Vagina (tissue), 2 donors: ENCODE results near the gene SERPINI1.
A peak's percentile ranks its signal among the peaks of the same experiment; 100 is the strongest.

Experiments
- CTCF ChIP-seq, 3 experiments: fragments of 450-650 bp in 2 of 3; fragments of 200-600 bp in 1 of 3; sonication (generic) in 1 of 3; IDR thresholded peaks; one replicate each; pipeline ENCODE4 v1.5.1; 2017 to 2019; ENCODE audit warnings: antibody characterized with exemption in 3 of 3, mild to moderate bottlenecking in 2 of 3, moderate library complexity in 2 of 3
- POLR2A ChIP-seq, 2 donors: fragments of 450-650 bp; IDR thresholded peaks; one replicate each; pipeline ENCODE4 v1.6.1; 2017; ENCODE audit warnings: antibody characterized with exemption in 2 of 2, mild to moderate bottlenecking in 2 of 2, moderate library complexity in 2 of 2
- POLR2AphosphoS5 ChIP-seq, 2 donors: sonication (generic); formaldehyde crosslinking; IDR thresholded peaks; one replicate each; pipeline ENCODE4 v1.9.0; 2017; ENCODE audit warnings: antibody characterized with exemption in 2 of 2, mild to moderate bottlenecking in 2 of 2, low read depth in 1 of 2; ENCODE audit not compliant: insufficient read depth in 1 of 2

GRCh38 chr3:167814441-167814951 is 79.0 kb downstream of the SERPINI1 start:
- TF ChIP-seq POLR2A (IDR thresholded peaks at IDR 0.05) (no peak), POLR2AphosphoS5 (IDR thresholded peaks at IDR 0.05; ENCODE audit: insufficient read depth in 1 of 2, low read depth in 1 of 2) (peak in 1 of 2 donors; percentile 75), CTCF (IDR thresholded peaks at IDR 0.05) (no peak)
